Measurements from ENCODE around the gene FHOD3. TPM values are rescaled to one million over a fixed set of nuclear protein-coding genes. Genes with fewer than 3 reads are reported as not detected.

The FHOD3 gene
- total RNA-seq, 1 donor from 2014 or later: 5.4 TPM

DNA sequence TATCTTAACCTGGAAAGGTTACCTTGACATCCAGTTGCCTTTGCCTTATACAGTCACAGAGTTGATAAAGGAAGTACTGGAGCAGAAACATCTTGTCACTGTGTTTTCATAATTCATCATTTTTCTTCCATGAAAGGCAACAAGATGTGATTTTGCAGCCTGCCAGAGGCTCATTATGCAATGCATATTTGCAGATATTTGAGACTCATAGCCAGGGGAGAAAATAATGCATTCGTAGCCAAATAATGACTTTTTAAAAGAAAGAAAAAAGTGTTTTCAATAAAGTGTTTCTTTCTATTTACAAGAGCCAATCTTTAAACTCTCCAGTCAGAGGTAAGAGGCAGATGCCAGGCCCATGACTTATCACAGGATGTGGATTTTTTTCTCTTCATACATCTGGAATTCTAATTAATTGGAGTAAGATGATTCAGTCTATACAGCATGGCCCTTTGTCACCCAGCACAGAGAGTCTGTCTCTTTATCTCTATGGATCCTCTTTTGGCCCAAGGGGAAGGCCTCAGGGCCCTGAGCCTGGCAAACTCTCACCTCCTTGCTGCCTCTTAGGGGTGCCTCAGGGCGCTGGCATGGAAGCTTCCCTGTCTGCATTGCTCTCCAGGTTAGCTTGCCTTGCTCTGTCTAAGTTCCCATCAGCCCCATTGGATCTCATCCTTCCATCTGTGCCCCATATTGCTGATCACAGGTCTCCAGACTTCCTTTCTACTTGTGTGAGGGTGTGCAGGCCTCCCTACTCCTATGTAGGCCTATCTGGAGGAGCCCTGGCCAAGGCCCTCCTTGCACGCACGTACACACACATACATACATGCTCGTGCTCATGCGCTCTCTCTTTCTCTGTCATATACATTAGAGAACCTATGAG, 283.6 kb downstream of the FHOD3 start:
- DNase-seq (ENCODE audit: low spot score): no peak

DNA sequence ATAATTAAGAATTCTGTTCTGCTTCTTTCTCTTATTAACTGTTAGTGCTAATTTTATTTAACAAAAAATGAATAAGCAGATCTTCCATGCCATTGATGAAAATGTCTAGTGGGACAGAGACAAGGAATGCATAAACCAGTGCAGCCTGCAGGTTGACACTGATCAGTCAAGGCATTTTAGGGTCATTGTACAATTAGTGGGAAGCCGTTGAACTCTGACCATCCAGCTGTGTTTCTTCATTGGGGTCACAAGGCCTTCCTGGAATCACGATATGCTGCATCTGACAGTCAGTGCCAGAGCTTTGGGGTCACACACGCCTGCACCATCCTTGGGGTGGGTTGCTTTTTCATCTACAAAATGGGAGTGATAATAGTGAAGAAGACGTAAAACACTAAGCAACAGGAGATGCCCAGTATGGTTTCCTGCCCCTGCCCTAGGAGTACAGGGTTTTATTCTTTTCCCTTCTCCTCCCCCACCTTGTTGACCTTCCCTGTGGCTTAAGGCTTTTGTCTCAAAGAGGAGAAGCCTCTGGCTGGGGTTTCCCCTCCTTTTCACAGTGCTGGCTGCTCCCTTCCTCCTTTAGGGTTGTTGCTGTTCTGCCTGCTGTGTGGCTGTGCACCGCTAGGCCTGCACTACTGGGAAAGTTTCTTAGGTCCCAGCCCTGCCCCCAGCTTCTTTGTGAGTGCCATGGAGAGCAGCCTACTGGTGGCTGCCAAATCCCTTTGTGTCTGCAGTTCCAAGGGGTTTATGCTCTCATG, 285.7 kb downstream of the FHOD3 start:
- no peak for DNase-seq (ENCODE audit: low spot score)

DNA sequence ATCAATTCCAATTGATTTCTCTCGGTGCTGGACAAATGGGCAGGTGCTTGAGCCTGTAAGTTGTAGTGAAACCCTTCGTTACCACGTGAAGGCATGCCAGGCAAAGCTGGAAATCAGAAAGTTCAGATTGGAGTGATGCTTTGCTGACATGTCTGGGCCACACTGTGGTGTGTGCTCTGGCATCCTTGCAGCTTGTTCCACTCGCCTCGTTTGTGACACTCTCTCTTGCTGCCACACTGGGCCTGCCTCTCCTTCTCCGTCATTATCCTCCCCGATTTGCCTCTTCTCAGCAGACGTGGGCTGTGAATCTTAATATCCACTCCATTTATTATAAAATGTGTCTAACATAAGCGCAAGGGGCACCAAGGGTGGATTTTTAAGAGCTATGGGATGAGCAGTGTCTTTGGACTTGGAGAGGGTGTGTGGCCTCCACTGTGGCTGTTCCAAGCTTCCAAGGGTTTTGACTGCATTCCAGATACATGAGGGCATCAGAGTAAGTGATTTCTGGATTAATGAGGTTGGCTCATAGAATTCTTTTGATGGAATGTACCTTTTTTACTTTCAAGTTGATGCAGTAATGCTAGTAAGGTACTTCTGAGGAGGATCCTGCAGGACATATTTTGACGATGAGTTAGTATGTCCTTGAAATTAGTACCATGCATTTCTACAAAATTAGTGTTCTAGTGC, 292.5 kb downstream of the FHOD3 start:
- DNase-seq (ENCODE audit: low spot score): no peak

DNA sequence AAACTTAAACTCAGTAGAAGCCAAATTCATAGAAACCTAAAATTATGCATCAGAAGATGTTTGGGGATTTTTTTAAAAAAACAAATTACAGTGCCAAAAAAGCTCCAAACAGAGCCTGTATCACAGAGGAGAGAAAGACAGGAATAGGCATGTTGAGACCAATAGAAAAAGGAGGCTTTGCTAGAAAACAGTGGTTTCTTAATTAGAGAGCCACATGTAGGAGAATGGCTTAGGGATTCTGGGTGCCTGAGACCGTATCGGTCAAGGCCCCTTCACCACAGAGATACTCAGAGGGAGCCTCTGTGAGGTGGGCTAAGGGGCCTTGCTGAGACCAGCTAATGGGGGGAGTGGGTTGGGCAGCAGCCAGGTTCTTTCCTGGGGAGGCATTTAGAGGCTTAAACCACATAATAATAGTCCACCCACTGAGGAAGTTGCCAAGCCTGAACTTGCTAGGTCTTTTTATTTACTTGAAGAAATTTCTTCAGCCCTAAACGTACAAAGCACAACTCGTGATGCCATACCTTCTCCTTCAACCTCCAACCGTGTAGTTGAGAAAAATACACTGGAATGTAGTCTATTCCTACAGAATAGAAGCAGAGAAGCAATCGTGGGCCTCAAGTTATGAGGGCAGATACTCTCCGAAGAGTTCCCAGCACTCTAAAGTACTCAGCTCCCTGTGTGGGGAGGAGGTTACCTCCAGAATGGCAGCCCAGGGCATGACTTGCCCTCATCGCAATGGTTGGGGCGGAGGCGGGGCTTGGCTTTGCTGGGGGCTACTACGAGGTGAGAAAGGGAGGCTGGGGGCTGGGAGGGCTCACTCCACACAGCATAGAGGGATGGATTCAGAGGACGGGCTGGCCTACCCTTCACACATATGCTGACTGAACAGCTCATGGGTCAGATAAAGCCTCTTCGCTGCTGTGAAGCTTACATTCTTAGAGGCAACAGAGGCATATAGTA, 293.4 kb downstream of the FHOD3 start:
- DNase-seq (ENCODE audit: low spot score): no peak

DNA sequence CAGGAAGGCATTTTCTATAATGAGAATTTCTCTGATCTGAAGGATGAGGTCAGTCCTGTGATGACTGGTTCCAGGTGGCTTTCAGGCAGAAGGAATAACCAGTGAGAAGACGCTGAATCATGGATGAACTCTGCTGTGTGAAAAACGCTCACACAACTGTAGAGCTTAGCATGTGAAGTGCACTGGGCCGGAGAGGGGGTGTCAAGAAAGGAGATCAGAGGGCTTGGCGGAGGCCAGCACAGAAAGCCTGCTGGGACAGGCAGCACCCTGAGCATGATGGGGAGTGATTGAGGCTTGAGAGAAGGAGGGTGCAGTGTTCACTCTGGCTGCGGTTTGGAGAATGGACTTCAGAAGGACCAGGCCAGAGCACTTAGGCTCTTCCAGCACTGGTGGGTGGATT, 294.8 kb downstream of the FHOD3 start:
- DNase-seq (ENCODE audit: low spot score): no peak

DNA sequence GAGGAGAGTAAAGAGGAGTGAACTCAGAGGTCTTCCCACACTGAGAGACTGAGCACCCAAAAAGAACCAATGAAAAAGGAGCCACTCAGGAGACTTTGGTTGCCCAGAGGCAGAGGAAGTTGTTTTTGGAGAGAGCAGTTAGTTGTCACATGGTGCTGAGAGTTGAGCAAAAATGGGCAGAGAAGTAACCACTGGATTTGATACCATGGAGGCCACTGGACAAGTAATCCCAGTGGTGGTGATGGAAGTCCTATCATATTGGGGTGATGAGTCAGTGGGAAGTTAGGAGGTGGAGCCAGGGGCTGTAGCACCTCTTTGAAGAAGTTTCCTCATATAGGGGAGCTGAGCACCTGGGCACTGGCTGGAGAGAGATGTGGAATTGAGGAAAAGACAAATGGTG, 295.5 kb downstream of the FHOD3 start:
- DNase-seq (ENCODE audit: low spot score): no peak

DNA sequence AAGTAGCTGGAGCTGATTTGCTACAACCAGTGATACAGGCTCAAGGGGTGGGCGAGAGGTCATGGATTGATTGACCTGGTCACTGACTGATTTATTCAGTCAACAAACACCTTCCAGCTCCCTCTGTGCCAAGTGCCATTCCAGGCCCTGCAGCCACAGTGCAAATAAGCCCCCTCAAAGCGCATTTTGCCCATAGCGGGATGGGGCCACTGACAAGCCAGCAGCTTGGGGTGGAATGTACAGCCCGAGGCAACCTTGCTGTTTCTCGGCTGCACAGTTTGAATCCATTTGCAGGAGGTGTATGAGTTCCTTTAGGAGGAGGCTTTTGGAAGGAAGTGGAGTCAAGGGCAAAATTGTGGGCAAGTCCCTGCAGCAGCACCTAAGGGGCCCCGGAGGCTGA, 296.1 kb downstream of the FHOD3 start:
- no peak for DNase-seq (ENCODE audit: low spot score)

DNA sequence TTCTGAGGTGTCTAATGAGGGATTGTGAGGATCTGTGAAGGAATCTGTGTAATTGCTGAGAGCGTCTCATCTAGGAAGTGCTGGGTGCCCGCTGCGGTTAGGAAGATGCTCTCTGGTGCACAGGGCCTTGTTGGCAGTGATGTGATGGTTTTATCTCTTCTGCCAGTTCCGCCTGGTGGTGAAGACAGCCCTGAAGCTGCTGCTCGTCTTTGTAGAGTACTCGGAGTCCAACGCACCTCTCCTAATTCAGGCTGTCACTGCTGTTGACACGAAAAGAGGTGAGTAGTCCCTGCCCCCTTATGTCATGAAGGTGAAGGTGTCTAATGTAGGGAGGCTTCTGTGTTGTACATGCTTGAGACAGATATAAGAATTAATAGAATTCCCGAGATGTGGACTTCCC, 297.1 kb downstream of the FHOD3 start:
- no peak for DNase-seq (ENCODE audit: low spot score)

DNA sequence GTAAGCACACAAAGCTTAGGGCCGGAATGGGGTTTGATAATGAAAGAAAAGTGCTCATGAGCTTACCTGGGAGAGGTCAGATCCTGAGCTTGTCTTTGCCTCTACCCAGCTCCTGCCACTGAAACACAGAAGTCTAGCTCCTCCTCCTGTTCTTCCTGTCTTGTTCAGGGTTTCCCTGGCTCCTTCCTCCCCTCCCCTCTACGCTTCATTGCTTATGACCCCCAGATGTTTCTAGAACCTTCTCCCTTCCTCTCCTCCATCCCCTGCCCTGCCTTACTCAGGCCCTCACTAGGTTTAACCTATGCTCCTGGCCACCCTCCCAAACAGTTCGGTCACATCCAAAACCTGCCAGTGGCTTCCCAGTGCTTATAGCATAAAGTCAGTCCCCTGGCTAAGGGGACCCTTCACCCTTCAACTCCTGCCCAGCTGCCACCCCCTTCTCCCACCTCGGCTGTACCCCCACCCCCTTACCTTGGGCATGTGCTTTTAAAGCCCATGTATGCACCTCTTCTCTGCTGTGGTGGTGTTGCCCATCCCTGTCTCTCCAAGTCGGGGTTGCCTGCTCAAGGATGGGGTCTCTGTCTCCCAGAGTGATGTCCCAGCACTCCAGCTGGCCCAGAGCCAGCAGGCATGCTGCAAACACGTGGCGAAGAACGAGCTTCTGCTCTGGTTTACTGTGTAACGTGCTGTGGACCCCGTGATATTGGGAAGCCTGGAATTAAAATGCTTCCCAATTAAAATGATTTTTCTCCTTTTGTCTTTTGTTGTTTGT, 297.7 kb downstream of the FHOD3 start:
- no peak for DNase-seq (ENCODE audit: low spot score)

DNA sequence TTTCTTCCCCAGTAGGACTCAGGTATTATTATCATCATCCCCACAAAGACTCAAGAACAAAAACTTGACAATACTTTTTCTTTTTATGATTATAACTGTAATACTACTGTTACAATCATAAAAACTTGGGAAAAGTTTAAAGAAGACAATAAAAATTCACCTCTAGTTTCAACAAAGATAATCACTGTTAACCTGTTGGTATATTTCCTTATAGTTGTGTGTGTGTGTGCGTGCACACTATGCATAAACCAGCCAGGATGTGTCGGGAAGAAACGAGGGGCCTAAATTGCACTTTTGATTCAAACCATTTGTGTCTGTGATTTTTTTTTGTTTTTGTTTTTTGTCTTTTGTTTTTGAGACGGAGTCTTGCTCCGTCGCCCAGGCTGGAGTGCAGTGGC, 298.3 kb downstream of the FHOD3 start:
- no peak for DNase-seq (ENCODE audit: low spot score)

DNA sequence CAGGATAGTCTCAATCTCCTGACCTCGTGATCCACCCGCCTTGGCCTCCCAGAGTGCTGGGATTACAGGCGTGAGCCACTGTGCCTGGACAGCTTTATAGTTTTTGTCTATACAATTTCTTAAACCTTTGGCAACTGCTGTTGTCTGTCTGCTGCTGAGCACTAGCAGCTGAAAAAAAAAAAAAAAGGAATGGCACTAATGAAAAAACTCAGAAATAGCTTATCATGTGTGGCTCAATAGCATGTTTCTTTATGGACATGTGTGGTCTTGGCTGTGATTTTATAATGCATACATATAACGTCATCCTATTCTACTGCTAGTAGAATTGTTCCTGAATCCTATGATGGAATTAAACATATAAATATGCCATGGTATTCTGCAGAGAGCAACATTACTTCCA, 300.1 kb downstream of the FHOD3 start:
- DNase-seq (ENCODE audit: low spot score): no peak

DNA sequence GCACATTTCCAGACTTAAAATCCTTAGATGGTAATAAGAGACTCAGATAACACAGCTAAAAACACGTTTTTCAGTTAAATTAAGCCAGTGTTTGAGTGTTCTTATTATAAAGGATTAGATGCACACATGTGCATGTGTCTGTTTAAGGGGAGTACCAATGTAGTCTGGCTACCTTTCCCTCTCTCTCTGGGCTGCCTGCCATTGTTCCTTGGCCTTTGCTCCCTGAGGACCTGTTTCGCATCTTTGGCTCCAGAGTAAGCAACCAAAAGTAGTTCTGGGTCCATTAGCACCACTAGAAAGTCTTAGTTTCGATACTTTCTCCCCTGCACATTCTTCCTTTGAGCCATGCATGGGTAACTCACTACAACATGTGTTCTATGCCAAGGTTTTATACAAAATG, 303.0 kb downstream of the FHOD3 start:
- DNase-seq (ENCODE audit: low spot score): no peak

DNA sequence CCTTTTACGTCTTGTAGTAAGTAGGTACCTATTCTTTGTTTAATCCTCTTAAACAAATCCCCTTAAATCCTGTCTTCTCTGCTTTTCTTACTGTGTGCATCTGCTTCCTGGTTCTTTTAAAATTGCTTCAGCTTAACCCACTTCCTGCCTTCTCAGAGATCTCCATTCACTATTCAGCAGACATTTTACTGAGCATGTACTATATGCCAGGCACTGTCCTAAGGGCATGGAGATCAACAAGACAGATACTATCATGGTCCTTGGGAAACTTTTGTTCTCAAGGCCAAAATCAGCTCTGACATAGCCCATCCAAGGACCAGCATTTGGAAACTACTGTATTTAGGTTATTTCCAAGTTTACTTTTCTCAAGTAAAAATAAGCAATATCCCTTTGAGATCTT, 303.8 kb downstream of the FHOD3 start:
- DNase-seq (ENCODE audit: low spot score): no peak

DNA sequence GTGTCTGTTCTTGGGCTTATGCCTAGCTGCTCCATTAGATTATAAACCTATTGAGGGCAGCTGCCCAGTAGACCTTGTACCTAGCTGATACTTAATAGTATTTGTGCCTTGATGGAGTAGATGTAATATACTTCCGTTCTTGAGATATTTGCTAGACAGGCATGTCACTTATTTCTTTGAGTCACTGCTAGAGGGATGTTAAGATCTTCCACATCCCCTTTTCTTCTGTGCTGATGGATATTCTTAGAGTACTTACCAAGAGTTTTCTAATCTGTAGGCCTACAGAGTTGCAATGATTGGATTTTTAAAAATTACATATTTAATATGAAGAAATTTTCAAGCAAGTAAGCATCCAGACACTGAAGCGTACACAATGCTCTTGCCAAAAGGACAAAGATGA, 304.6 kb downstream of the FHOD3 start:
- no peak for DNase-seq (ENCODE audit: low spot score)

DNA sequence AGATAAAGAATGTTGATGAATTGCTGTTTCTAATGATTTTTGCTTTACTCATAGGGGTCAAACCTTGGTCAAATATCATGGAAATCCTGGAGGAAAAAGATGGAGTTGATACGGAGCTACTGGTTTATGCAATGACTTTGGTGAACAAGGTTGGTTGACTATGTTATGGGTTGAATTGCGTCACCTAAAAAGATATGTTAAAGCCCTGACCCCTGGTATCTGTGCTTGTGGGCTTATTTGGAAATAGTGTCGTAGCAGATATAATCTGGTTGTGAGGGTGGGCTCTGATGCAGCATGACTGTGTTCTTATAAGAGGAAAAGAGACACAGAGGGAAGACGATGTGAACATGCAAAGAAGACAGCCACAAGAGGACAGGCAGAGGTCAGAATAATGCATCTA, 305.1 kb downstream of the FHOD3 start:
- DNase-seq (ENCODE audit: low spot score): no peak

DNA sequence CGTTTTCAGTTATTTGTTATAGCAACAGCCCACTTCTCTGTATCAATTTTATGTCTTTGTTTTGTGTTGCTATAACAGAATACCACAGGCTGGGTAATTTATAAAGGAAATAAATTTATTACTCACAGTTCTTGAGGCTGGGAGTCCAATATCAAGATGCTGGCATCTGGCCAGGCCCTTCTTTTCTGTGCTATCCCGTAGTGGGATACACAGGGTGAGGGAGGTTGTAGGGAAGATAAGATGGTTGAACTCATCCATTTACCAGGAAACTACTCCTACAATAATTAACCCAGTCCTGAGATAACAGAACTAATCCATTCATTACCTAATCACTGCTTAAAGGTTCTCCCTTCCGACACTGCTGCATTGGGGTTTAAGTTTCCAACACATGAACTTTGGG, 310.6 kb downstream of the FHOD3 start:
- no peak for DNase-seq (ENCODE audit: low spot score)

DNA sequence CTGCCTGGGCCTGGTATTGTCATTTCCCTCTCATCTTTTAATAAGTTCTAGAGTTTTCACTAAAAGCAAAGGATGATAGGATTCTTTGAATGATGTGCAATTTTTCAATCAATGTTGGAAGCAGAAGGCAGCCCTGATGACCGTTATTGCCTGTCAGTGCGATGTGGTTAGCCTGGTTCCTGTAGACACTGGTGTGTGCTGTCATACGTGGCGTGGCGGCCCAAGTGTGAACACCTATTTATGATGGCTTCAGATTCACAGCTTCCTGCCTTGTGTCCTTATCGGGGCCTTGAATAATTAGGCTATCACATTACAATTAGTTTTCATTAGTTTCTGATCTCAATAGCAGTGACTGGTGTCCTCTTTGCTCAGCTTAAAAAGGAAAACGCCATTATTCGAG, 312.7 kb downstream of the FHOD3 start:
- DNase-seq (ENCODE audit: low spot score): no peak

DNA sequence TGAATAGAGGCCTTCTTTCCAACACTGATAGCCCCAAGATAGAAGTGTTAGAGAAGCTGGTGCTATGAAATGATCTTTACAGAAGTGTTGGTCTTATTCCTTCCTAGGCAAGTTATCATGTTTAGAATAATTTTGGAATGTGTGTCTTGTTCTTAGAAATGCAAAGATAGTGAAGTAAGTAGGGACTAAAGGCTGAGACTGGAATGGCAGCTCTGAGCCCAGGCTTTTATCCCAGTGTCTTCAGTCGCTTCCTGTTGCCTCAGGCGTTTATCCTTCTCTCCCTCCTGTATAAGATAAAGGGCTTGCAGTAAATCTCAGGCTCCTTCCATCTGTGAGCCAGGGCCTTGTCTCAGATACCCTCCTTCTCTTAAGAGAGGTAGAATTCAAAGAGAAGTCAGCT, 313.1 kb downstream of the FHOD3 start:
- DNase-seq (ENCODE audit: low spot score): no peak

DNA sequence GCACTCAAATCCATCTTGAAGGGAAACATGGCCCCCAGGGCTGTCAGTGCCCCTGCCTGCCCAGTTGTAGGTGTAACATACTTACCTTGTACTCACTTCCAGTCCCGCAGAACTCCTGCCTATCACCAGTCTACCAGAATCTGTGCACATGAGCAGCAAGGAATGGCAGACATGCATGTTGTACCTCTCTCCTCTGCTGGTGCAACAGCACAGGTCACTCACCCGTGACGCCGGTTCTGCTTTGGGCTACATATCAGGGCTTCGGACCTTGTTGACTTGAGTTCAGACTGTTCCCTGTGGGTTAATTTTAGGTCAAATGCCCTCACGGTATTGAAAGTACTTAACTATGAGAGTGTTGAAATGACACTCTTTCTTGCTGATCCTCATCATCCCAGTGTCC, 315.6 kb downstream of the FHOD3 start:
- DNase-seq (ENCODE audit: low spot score): no peak

DNA sequence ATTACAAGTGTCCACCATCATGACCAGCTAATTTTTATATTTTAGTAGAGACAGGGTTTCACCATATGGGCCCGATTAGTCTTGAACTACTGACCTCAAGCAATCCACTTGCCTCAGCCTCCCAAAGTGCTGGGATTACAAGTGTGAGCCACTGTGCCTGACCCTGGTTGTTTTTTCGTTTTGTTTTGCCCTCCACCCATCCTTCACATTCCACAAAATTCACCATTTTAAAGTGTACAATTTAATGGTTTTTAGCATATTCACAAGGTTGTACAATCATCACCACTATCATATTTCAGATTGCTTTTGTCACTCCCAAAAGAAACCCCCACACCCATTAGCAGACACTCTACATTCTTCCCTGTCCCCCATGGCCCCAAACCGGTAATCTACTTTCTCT, 316.3 kb downstream of the FHOD3 start:
- no peak for DNase-seq (ENCODE audit: low spot score)

Measured in mesenteric fat pad (tissue), 1 donor.